ENCODE results near the gene SPATA17.

The SPATA17 gene

GRCh38 chr1:217846733-217847132 is 215.6 kb downstream of the SPATA17 start:
- ATAC-seq: no peak
- TF ChIP-seq ISL1 (CRISPR knock-in tag; IDR thresholded peaks at IDR 0.05) (no peak), ZFP30 (CRISPR knock-in tag; IDR thresholded peaks at IDR 0.05) (no peak), TSHZ2 (CRISPR knock-in tag; IDR thresholded peaks at IDR 0.05) (no peak), TCF4 (CRISPR knock-in tag; IDR thresholded peaks at IDR 0.05; ENCODE audit: borderline replicate concordance) (no peak)

- ATAC-seq: no peak
- TF ChIP-seq TOX (CRISPR knock-in tag; IDR thresholded peaks at IDR 0.05; ENCODE audit: borderline replicate concordance) (no peak), ZFP30 (CRISPR knock-in tag; IDR thresholded peaks at IDR 0.05) (no peak), PPARA (CRISPR knock-in tag; IDR thresholded peaks at IDR 0.05; ENCODE audit: borderline replicate concordance) (no peak), ZNF8 (CRISPR knock-in tag; IDR thresholded peaks at IDR 0.05) (no peak), ZNF70 (CRISPR knock-in tag; IDR thresholded peaks at IDR 0.05) (no peak), RARB (CRISPR knock-in tag; IDR thresholded peaks at IDR 0.05) (no peak), ISL1 (CRISPR knock-in tag; IDR thresholded peaks at IDR 0.05) (no peak), POU6F1 (CRISPR knock-in tag; IDR thresholded peaks at IDR 0.05; ENCODE audit: borderline replicate concordance, low read depth) (no peak), PATZ1 (CRISPR knock-in tag; IDR thresholded peaks at IDR 0.05; ENCODE audit: borderline replicate concordance) (no peak), SNAI2 (CRISPR knock-in tag; IDR thresholded peaks at IDR 0.05) (no peak), CSDC2 (CRISPR knock-in tag; IDR thresholded peaks at IDR 0.05) (no peak), ZFP3 (CRISPR knock-in tag; IDR thresholded peaks at IDR 0.05) (no peak), GLIS3 (CRISPR knock-in tag; IDR thresholded peaks at IDR 0.05) (no peak), ESRRG (CRISPR knock-in tag; IDR thresholded peaks at IDR 0.05) (no peak), OSR1 (CRISPR knock-in tag; IDR thresholded peaks at IDR 0.05) (no peak), ARNTL (CRISPR knock-in tag; IDR thresholded peaks at IDR 0.05; ENCODE audit: borderline replicate concordance, low read depth) (no peak)
Observed at GRCh38 chr1:217847643-217848042, 216.5 kb downstream of the SPATA17 start.

- ATAC-seq: peak; percentile 53
- TF ChIP-seq TOX (CRISPR knock-in tag; IDR thresholded peaks at IDR 0.05; ENCODE audit: borderline replicate concordance) (no peak), ISL1 (CRISPR knock-in tag; IDR thresholded peaks at IDR 0.05) (no peak), CSRNP3 (CRISPR knock-in tag; IDR thresholded peaks at IDR 0.05) (no peak), SNAI2 (CRISPR knock-in tag; IDR thresholded peaks at IDR 0.05) (no peak), ARNTL (CRISPR knock-in tag; IDR thresholded peaks at IDR 0.05; ENCODE audit: borderline replicate concordance, low read depth) (no peak), RARB (CRISPR knock-in tag; IDR thresholded peaks at IDR 0.05) (no peak), ZFP3 (CRISPR knock-in tag; IDR thresholded peaks at IDR 0.05) (no peak), ZFP30 (CRISPR knock-in tag; IDR thresholded peaks at IDR 0.05) (no peak), CSDC2 (CRISPR knock-in tag; IDR thresholded peaks at IDR 0.05) (no peak), OSR1 (CRISPR knock-in tag; IDR thresholded peaks at IDR 0.05) (no peak)
Observed at GRCh38 chr1:217856342-217857034, 225.3 kb downstream of the SPATA17 start.

GRCh38 chr1:217857061-217857460 is 225.9 kb downstream of the SPATA17 start:
- peak; percentile 94 for ATAC-seq
- TF ChIP-seq PPARA (CRISPR knock-in tag; IDR thresholded peaks at IDR 0.05; ENCODE audit: borderline replicate concordance): no peak
- TF ChIP-seq ISL1 (CRISPR knock-in tag; IDR thresholded peaks at IDR 0.05): peak; percentile 97
- peak; percentile 73; the same call in 1 of the 2 replicates for TF ChIP-seq RARB (CRISPR knock-in tag; IDR thresholded peaks at IDR 0.05)
- peak; percentile 79 for TF ChIP-seq TOX (CRISPR knock-in tag; IDR thresholded peaks at IDR 0.05; ENCODE audit: borderline replicate concordance)
- TF ChIP-seq TCF4 (CRISPR knock-in tag; IDR thresholded peaks at IDR 0.05; ENCODE audit: borderline replicate concordance): no peak
- no peak for TF ChIP-seq PATZ1 (CRISPR knock-in tag; IDR thresholded peaks at IDR 0.05; ENCODE audit: borderline replicate concordance)
- no peak for TF ChIP-seq ZC3H10 (CRISPR knock-in tag; IDR thresholded peaks at IDR 0.05)

Measured in SK-N-SH treated with all-trans-retinoic acid at 6 μM for 48 hours (cell line).